Activated T-helper 2 cell treated with anti-CD3 and anti-CD28 coated beads, Interferon-gamma antibody, Interleukin-2, Interleukin-4, amounts not matched to agents 10 μg/mL and 5 μg/mL and 100 μg/mL, durations not matched to agents 14 hours and 24 hours and 36 hours (primary cell): Measurements from ENCODE around the gene VDR. TPM values are rescaled to one million over a fixed set of nuclear protein-coding genes. Genes with fewer than 3 reads are reported as not detected.
A peak's percentile ranks its signal among the peaks of the same experiment; 100 is the strongest.

ENCODE experiments used
- DNase-seq: peaks from one replicate; pipeline ENCODE4 v3.0.0; 2021; ENCODE audit warnings: low spot score
- H3K27ac Mint-ChIP-seq: one replicate; pipeline ENCODE4 v1.8.0; 2021; ENCODE audit warnings: mixed read lengths
- H3K27me3 Mint-ChIP-seq: one replicate; pipeline ENCODE4 v1.8.0; 2021; ENCODE audit warnings: low read depth, mixed read lengths
- H3K36me3 Mint-ChIP-seq: one replicate; pipeline ENCODE4 v1.8.0; 2021; ENCODE audit warnings: low read depth, mixed read lengths
- H3K4me1 Mint-ChIP-seq: one replicate; pipeline ENCODE4 v1.8.0; 2021; ENCODE audit warnings: low read depth, mixed read lengths
- H3K4me3 Mint-ChIP-seq: one replicate; pipeline ENCODE4 v1.8.0; 2021; ENCODE audit warnings: low read depth, mild to moderate bottlenecking, moderate library complexity, mixed read lengths
- H3K9me3 Mint-ChIP-seq: one replicate; pipeline ENCODE4 v1.8.0; 2021; ENCODE audit warnings: mixed read lengths
- intact Hi-C: fragments of 100-400 bp; cut with micrococcal nuclease; formaldehyde crosslinking; loops from one replicate; pipeline ENCODE4 v1.15.1; 2023
- total RNA-seq: library from RNA; stranded (reverse); gene quantifications from 2 replicates; pipeline ENCODE4 v1.2.3, GENCODE V29; 2022

VDR gene
- total RNA-seq, 1 donor from 2014 or later = 317 TPM

- intact Hi-C loops = loop anchor here (5.0 kb wide), 1 partner anchor 287 kb away; no protein-coding TSS in a partner anchor
- Mint-ChIP-seq H3K9me3 (no peaks in the 10 kb centered on the region), H3K4me3 (peak overlapping the region; percentile 100), H3K4me1 (peaks cover 80% of the 10 kb centered on the region), H3K27ac (peak overlapping the region; percentile 39), H3K27me3 (no peaks in the 10 kb centered on the region), H3K36me3 (peaks cover 90% of the 10 kb centered on the region)
- DNase-seq = no peak
Measured at GRCh38 chr12:47900131-47901062, 4.4 kb downstream of the VDR start.

- peak overlapping the region; percentile 45 for H3K27ac Mint-ChIP-seq
- no peaks in the 10 kb centered on the region for H3K27me3 Mint-ChIP-seq
- H3K36me3 Mint-ChIP-seq = peaks cover 98% of the 10 kb centered on the region
- H3K4me1 Mint-ChIP-seq = peaks cover 88% of the 10 kb centered on the region
- no peak for DNase-seq
- H3K4me3 Mint-ChIP-seq = peak overlapping the region; percentile 50
- intact Hi-C loops = no loop called here
- H3K9me3 Mint-ChIP-seq = no peaks in the 10 kb centered on the region
Measured at GRCh38 chr12:47899466-47899865, 5.3 kb downstream of the VDR start.

- no peaks in the 10 kb centered on the region for H3K27me3 Mint-ChIP-seq
- H3K27ac Mint-ChIP-seq = peak overlapping the region; percentile 47
- H3K4me1 Mint-ChIP-seq = peaks cover 95% of the 10 kb centered on the region
- intact Hi-C loops = no loop called here
- no peaks in the 10 kb centered on the region for H3K9me3 Mint-ChIP-seq
- H3K36me3 Mint-ChIP-seq = peaks cover 98% of the 10 kb centered on the region
- H3K4me3 Mint-ChIP-seq = peak overlapping the region; percentile 27
- no peak for DNase-seq
Measured at GRCh38 chr12:47896633-47897032, 8.2 kb downstream of the VDR start.

- intact Hi-C loops = no loop called here
Measured at GRCh38 chr12:47896022-47896421, 8.8 kb downstream of the VDR start.

GRCh38 chr12:47894652-47895051 is 10.1 kb downstream of the VDR start:
- peak overlapping the region; percentile 85 for H3K27ac Mint-ChIP-seq
- no peak overlapping the region for H3K4me3 Mint-ChIP-seq
- H3K27me3 Mint-ChIP-seq = no peaks in the 10 kb centered on the region
- peaks cover 97% of the 10 kb centered on the region for H3K36me3 Mint-ChIP-seq
- peaks cover 93% of the 10 kb centered on the region for H3K4me1 Mint-ChIP-seq
- intact Hi-C loops = loop anchor here (1.0 kb wide), 1 partner anchor 10 kb away; the partner anchor contains the start of gene VDR
- H3K9me3 Mint-ChIP-seq = no peaks in the 10 kb centered on the region
- DNase-seq = no peak

More at GRCh38 chr12:47896022-47896421, 8.8 kb downstream of the VDR start:
- Mint-ChIP-seq H3K9me3 (no peaks in the 10 kb centered on the region), H3K27ac (peak overlapping the region; percentile 47), H3K36me3 (peaks cover 98% of the 10 kb centered on the region), H3K4me1 (peaks cover 95% of the 10 kb centered on the region), H3K27me3 (no peaks in the 10 kb centered on the region), H3K4me3 (no peak overlapping the region)
- no peak for DNase-seq

DNA sequence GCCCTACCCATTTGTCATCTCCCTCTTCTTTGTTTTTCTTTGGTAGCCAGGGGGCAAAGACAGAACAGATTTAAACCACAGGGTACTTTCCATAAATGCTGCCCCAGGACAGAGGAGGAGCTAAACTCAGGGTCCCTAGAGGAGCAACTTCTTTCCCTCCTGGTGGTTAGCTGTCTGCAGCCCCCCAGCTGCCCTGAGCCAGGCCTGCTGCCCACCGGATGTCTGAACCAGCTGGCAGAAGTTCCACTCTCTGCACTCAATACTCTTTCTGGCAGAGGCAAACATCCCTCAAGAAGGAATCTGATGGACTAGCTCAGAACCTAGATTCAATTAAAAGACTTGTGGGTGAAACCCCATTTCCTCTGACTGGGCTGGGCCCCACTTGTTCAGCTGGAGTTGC is 10.7 kb downstream of the VDR start:
- intact Hi-C loops = loop anchor here (1.0 kb wide), 1 partner anchor 10 kb away; the partner anchor contains the start of gene VDR
- peaks cover 93% of the 10 kb centered on the region for H3K4me1 Mint-ChIP-seq

GRCh38 chr12:47892819-47893218 is 12.0 kb downstream of the VDR start:
- no peak for DNase-seq
- Mint-ChIP-seq H3K4me3 (peak overlapping the region; percentile 31), H3K4me1 (peaks cover 93% of the 10 kb centered on the region), H3K27ac (peak overlapping the region; percentile 85), H3K9me3 (no peaks in the 10 kb centered on the region), H3K36me3 (peaks cover 97% of the 10 kb centered on the region), H3K27me3 (no peaks in the 10 kb centered on the region)
- intact Hi-C loops = no loop called here

More for the DNA sequence above, 10.7 kb downstream of the VDR start:
- Mint-ChIP-seq H3K36me3 (peaks cover 97% of the 10 kb centered on the region), H3K27me3 (no peaks in the 10 kb centered on the region), H3K9me3 (no peaks in the 10 kb centered on the region), H3K4me3 (peak overlapping the region; percentile 23), H3K27ac (peak overlapping the region; percentile 85)
- no peak for DNase-seq

GRCh38 chr12:47891356-47891755 is 13.4 kb downstream of the VDR start:
- Mint-ChIP-seq H3K27me3 (no peaks in the 10 kb centered on the region), H3K36me3 (peaks cover 97% of the 10 kb centered on the region), H3K27ac (peak overlapping the region; percentile 90), H3K9me3 (no peaks in the 10 kb centered on the region), H3K4me3 (peak overlapping the region; percentile 76), H3K4me1 (peaks cover 89% of the 10 kb centered on the region)
- intact Hi-C loops = loop anchor here (1.0 kb wide), 1 partner anchor 8 kb away; no protein-coding TSS in a partner anchor
- DNase-seq = peak; percentile 17

- H3K27me3 Mint-ChIP-seq = no peaks in the 10 kb centered on the region
- intact Hi-C loops = loop anchor here (5.0 to 10.0 kb wide), 5 partner anchors 73 to 614 kb away; partner anchors contain the start of genes ASB8, RPAP3 and TMEM106C
- H3K4me3 Mint-ChIP-seq = peak overlapping the region; percentile 86
- no peaks in the 10 kb centered on the region for H3K9me3 Mint-ChIP-seq
- H3K27ac Mint-ChIP-seq = peak overlapping the region; percentile 94
- peak; percentile 43 for DNase-seq
- peaks cover 96% of the 10 kb centered on the region for H3K36me3 Mint-ChIP-seq
- peaks cover 89% of the 10 kb centered on the region for H3K4me1 Mint-ChIP-seq
Measured at GRCh38 chr12:47889040-47889439, 15.8 kb downstream of the VDR start.

GRCh38 chr12:47888153-47888819 is 16.5 kb downstream of the VDR start:
- H3K4me1 Mint-ChIP-seq = peaks cover 89% of the 10 kb centered on the region
- H3K9me3 Mint-ChIP-seq = no peaks in the 10 kb centered on the region
- peak overlapping the region; percentile 86 for H3K4me3 Mint-ChIP-seq
- peak overlapping the region; percentile 94 for H3K27ac Mint-ChIP-seq
- intact Hi-C loops = loop anchor here (5.0 to 10.0 kb wide), 5 partner anchors 74 to 613 kb away; partner anchors contain the start of genes ASB8, RPAP3 and TMEM106C
- no peak for DNase-seq
- H3K27me3 Mint-ChIP-seq = no peaks in the 10 kb centered on the region
- peaks cover 96% of the 10 kb centered on the region for H3K36me3 Mint-ChIP-seq

DNA sequence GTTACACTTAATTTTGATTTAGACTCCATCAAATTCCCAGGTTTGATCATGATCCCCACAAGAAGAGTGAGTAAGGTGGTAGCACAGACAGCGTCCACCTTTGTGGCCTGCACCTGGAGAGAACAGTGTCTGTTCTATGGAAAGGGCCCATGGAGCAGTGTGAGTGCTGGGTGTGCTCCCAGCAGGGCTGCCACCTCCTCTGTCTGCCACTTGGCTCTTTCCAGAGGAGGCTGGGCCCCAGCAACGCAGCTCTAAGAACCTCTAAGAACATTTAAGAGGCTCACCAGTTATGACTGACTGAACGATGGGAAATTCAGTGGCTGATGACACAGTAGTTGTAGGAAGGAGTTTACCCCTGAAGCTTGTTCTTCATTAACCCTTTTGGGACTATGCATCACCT is 17.3 kb downstream of the VDR start:
- intact Hi-C loops = loop anchor here (5.0 to 10.0 kb wide), 5 partner anchors 75 to 613 kb away; partner anchors contain the start of genes ASB8, RPAP3 and TMEM106C
- Mint-ChIP-seq H3K27ac (peak overlapping the region; percentile 94), H3K4me1 (peaks cover 87% of the 10 kb centered on the region), H3K27me3 (no peaks in the 10 kb centered on the region), H3K4me3 (peak overlapping the region; percentile 49), H3K9me3 (no peaks in the 10 kb centered on the region), H3K36me3 (peaks cover 96% of the 10 kb centered on the region)
- no peak for DNase-seq

- H3K9me3 Mint-ChIP-seq = no peaks in the 10 kb centered on the region
- peaks cover 97% of the 10 kb centered on the region for H3K36me3 Mint-ChIP-seq
- H3K4me1 Mint-ChIP-seq = peaks cover 87% of the 10 kb centered on the region
- peak overlapping the region; percentile 99 for H3K27ac Mint-ChIP-seq
- DNase-seq = no peak
- no peaks in the 10 kb centered on the region for H3K27me3 Mint-ChIP-seq
- intact Hi-C loops = loop anchor here (5.0 to 10.0 kb wide), 5 partner anchors 76 to 612 kb away; partner anchors contain the start of genes ASB8, RPAP3 and TMEM106C
- peak overlapping the region; percentile 65 for H3K4me3 Mint-ChIP-seq
Measured at GRCh38 chr12:47886510-47887240, 18.1 kb downstream of the VDR start.
